Mucosa of rectum (tissue), 2 donors: ENCODE measurements around the gene FXYD5.

Experiments used
- H3K27ac ChIP-seq, 2 donors: one replicate each; pipeline ENCODE4 v1.7.0; 2013; ENCODE audit warnings: inconsistent platforms in 2 of 2, low read depth in 2 of 2, low read length in 2 of 2
- H3K27me3 ChIP-seq, 2 donors: one replicate each; pipeline ENCODE4 v1.7.0; 2013; ENCODE audit warnings: low read length in 2 of 2; ENCODE audit not compliant: control insufficient read depth in 2 of 2, insufficient read depth in 2 of 2
- H3K36me3 ChIP-seq, 2 donors: one replicate each; pipeline ENCODE4 v1.7.0; 2013; ENCODE audit warnings: low read length in 2 of 2; ENCODE audit not compliant: control insufficient read depth in 2 of 2, insufficient read depth in 2 of 2
- H3K4me1 ChIP-seq, 2 donors: one replicate each; pipeline ENCODE4 v1.7.0; 2013; ENCODE audit warnings: low read length in 2 of 2, mild to moderate bottlenecking in 1 of 2; ENCODE audit not compliant: control insufficient read depth in 2 of 2, insufficient read depth in 2 of 2
- H3K4me3 ChIP-seq, 2 donors: one replicate each; pipeline ENCODE4 v1.7.0; 2013; ENCODE audit warnings: low read length in 2 of 2
- H3K9ac ChIP-seq, 2 donors: one replicate each; pipeline ENCODE4 v1.7.0; 2013; ENCODE audit warnings: low read length in 2 of 2, low read depth in 1 of 2, mild to moderate bottlenecking in 1 of 2
- H3K9me3 ChIP-seq, 2 donors: one replicate each; pipeline ENCODE4 v1.7.0; 2013; ENCODE audit warnings: low read length in 2 of 2; ENCODE audit not compliant: control insufficient read depth in 2 of 2
- donor health status: healthy.
- donor health status: Normal muscosa, but diverticular disease.

FXYD5 gene

DNA sequence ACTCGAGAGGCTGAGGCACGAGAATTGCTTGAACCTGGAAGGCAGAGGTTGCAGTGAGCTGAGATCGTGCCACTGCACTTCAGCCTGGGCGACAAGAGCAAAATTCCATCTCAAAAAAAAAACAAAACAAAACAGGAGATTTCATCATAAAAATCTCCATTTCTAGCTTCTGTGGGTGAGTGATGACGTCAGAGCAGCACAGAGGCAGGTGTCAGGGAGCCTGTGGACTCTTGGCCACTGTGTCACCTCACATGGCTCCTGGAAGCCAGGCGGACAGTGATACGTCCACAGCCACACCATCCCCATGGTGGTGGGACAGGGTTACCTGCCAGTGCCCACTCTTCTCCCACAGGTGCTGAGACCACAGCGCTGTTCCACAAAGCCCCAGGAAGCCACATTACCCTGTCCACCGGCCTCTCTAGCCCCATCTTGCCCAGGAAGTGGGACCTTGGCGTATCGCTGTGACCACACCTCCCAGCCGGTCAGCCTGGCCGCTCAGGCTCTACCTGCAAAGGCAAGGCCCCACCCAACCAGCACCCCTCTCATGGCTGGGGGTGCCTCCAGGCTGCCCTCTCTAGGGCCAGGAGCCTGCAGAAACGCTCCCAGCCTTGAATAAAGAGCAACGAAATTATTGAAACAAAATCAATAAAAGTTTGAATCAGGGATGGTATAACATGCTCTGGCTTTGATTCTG lies 41.4 kb upstream of the FXYD5 start:
- Histone ChIP-seq H3K36me3 (peaks cover 0 to 4% of the 10 kb centered on the region in 2 donors), H3K4me1 (peaks cover 11 to 16% of the 10 kb centered on the region in 2 donors), H3K9me3 (no peaks in the 10 kb centered on the region), H3K27ac (no peak overlapping the region), H3K4me3 (no peak overlapping the region), H3K27me3 (no peaks in the 10 kb centered on the region), H3K9ac (no peak overlapping the region)

DNA sequence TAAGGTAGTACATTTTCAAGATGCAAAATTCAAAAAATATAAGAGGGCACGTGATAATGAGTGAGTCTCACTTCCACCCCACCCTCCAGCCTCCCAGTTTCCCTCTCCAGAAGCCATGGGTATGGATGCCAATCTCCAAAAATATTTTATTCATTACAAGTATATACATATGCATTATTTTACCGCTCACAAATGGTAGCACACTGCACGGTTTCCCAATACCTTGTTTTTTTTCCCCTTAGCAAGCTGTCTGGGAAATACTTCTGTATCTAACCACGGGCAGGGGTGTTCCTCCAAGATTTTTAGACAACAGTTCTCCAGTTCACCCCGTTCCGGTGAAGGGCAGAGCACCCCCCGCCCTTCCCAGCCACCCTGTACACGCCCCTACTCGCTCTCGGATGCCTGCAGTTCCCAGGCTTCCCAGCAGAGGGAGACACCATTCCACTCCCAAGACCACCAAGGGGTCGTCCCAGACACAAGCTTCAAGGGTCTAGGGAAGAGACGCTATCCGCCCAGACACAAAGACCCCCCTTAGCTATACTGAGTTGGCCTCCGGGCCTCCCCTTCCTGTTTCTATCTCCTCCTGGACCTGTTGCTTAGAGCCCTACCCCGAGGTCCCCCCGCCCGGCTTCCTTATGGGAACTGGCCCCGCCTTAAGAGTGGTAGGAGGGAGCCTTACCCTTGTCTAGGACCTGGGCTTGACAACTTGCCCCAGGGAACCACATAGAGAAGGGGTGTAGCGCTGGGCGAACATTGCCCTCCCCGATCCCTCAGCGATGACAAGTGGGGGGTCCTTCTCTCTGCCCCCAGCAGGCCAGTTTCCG lies 40.0 kb upstream of the FXYD5 start:
- Histone ChIP-seq H3K4me1 (peaks cover 15 to 18% of the 10 kb centered on the region in 2 donors), H3K9ac (peak overlapping the region; percentile 83 to 100), H3K27ac (peak overlapping the region; percentile 99 to 100), H3K9me3 (no peaks in the 10 kb centered on the region), H3K36me3 (peaks cover 5 to 13% of the 10 kb centered on the region in 2 donors), H3K27me3 (no peaks in the 10 kb centered on the region), H3K4me3 (peak overlapping the region; percentile 94 to 97)

DNA sequence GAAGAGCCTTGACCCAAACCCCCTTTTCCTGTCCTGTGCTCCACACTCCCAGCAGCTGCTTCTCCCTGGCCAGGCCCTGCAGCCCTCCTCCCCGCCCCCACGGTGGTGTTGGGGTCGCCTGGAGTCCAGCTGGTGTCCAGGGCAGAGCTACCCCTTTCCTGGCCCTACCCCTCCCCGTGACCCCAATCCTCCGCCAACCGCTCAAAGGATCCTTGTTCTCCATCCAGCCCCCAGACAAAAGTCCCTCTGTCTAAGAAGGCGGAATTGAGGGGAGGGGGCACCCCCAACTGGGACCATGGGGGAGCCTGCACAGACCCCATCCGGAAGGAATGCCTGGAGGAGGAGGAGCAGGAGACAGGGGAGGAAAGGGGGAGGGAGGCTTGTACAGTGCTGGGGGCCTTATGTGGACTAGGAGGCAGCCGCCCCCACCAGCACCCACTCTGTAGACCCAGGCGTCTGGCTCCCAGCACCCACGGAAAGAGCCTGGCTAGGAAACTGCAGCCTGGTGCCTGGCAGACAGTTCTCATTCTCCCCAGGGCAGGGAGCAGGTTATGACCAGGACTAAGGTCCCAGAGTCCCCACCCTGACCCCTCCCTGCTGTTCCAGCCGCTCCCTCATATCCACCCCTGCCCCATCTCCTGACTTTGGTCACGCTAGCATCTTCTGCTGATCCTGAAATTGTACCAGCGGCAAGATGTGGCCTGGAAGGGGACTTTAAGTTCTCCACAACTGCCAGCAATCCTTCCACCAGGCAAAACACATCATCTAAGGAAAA lies 39.2 kb upstream of the FXYD5 start, which contains the start of gene FXYD3:
FXYD3 (plus strand) TSS at position 647 of the 775 bp plus-strand sequence. CDS start 3,554 bp downstream, outside the sequence.
- Histone ChIP-seq H3K36me3 (peaks cover 5 to 13% of the 10 kb centered on the region in 2 donors), H3K4me1 (peaks cover 18% of the 10 kb centered on the region in 2 donors), H3K4me3 (peak within 1 kb of the TSS; percentile 94 to 97), H3K9ac (peak within 1 kb of the TSS; percentile 98 to 100), H3K9me3 (no peaks in the 10 kb centered on the region), H3K27me3 (no peaks in the 10 kb centered on the region), H3K27ac (peak within 1 kb of the TSS; percentile 99 to 100)

DNA sequence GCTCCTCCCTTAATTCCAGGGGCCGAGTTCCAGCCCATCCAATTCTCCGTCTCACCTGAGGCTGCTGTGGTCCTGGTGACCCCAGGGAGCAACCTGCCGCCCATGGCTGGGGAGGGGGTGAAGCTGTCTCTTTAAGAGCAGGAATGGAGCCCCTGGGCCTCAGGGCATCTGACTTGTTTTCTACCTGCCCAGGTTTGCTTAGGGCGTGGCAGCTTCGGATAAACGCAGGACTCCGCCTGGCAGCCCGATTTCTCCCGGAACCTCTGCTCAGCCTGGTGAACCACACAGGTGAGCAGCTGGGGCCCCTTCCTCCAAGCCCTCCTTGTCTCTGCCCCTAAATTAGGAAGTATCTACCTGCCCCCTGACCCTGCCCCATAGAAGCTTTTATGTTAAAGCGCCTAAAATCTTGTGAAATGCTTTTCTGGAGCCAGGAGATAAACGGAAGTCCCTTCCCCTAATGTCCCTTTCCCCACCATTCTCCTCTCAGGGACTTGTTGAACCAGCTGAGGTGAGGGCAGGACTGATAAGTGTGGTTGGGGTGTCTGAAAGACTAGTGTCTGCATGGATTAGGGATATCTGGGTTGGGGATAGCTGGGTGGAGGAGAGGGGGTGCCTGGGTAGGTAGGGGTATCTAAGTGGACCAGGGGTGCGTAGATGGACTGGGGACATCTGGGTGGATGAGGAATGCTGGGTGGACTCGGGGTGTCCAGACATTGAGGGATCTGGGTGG lies 38.3 kb upstream of the FXYD5 start:
- Histone ChIP-seq H3K9ac (peak overlapping the region; percentile 98 to 100), H3K9me3 (no peaks in the 10 kb centered on the region), H3K36me3 (peaks cover 10 to 22% of the 10 kb centered on the region in 2 donors), H3K27ac (peak overlapping the region; percentile 99 to 100), H3K4me1 (peaks cover 25 to 26% of the 10 kb centered on the region in 2 donors), H3K27me3 (no peaks in the 10 kb centered on the region), H3K4me3 (peak overlapping the region; percentile 94 to 97)

DNA sequence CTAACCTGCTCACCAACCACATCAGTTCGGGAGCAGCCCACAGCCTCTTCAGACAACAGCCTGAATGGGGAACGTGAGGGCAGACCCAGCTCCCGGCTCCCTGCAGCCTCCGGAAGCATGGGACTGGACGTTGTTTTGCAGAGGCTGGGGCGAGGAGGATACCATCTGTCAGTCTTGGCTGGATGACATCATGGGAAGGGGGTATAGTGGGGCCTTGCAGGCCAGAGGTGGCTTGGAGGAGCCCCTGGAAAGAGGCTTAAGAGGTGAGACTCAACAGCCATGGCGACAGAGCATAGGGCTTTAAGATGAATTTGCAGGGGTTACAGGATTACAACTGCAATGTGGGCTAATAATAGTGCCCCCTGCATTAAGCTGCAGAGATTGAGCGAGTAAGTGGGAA lies 37.4 kb upstream of the FXYD5 start:
- peak overlapping the region; percentile 94 to 97 for H3K4me3 ChIP-seq

DNA sequence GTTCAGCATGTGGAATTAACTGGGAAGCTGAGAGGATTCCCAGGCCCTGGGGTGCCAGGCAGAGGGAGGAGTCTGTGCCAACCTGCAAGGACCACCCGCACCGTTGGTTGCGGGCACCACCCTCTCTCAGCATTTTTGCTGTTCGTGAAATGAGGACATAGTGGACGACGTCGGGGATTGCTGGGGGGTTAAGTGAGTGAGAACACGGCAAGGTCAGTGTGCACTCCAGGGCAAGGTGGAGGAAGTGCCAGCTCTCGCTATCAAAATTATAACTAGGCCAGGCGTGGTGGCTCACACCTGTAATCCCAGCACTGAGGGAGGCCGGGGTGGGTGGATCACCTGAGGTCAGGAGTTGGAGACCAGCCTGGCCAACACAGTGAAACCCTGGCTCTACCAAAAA lies 36.7 kb upstream of the FXYD5 start:
- Histone ChIP-seq H3K4me3 (peak overlapping the region; percentile 94 to 97), H3K4me1 (peaks cover 35 to 41% of the 10 kb centered on the region in 2 donors), H3K36me3 (peaks cover 22 to 35% of the 10 kb centered on the region in 2 donors), H3K27ac (peak overlapping the region; percentile 99 to 100), H3K9ac (peak overlapping the region; percentile 98 to 100), H3K9me3 (no peaks in the 10 kb centered on the region), H3K27me3 (no peaks in the 10 kb centered on the region)

More for the DNA sequence above, 37.4 kb upstream of the FXYD5 start:
- Histone ChIP-seq H3K4me1 (peaks cover 31 to 35% of the 10 kb centered on the region in 2 donors), H3K27ac (peak overlapping the region; percentile 99 to 100), H3K36me3 (peaks cover 18 to 29% of the 10 kb centered on the region in 2 donors), H3K9me3 (no peaks in the 10 kb centered on the region), H3K27me3 (no peaks in the 10 kb centered on the region), H3K9ac (peak overlapping the region; percentile 98 to 100)

DNA sequence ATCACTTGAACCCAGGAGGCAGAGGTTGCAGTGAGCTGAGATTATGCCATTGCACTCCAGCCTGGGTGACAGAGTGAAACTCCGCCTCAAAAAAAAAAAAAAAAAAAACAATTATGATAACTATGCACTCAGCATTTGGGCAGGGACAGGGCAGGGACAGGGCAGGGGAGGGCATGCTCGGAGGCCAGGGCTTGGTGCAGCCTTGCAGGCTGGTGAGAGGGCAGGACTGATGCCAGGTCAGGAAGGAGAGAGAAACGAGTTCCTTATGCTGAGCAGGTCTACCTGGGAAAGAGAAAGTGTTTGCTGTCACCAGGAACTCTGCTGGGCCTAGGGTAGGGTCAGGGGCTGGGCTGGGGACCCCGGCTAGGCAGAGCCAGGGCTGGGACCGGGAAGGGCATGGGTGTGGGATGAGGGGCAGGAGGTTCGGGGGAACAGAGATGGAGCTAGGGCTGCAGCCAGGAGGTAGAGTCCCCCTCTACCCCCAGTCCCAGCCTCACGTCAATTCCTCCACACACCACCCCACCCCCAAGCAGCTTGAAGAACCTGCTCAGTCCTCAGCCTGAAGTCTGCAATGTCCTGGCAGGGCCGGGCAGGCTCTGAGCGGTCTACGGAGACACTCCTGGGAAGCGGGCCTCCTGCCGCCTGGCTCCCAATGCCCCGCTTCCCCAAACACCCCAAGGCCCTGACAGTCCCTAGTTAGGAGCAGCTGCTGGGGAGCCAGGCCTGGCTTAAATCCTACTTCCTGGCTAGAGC lies 36.1 kb upstream of the FXYD5 start:
- Histone ChIP-seq H3K9me3 (no peaks in the 10 kb centered on the region), H3K4me1 (peaks cover 36 to 47% of the 10 kb centered on the region in 2 donors), H3K27ac (peak overlapping the region; percentile 99 to 100), H3K9ac (peak overlapping the region; percentile 77 to 100), H3K4me3 (peak overlapping the region; percentile 94 to 97), H3K27me3 (no peaks in the 10 kb centered on the region), H3K36me3 (peaks cover 29 to 40% of the 10 kb centered on the region in 2 donors)

DNA sequence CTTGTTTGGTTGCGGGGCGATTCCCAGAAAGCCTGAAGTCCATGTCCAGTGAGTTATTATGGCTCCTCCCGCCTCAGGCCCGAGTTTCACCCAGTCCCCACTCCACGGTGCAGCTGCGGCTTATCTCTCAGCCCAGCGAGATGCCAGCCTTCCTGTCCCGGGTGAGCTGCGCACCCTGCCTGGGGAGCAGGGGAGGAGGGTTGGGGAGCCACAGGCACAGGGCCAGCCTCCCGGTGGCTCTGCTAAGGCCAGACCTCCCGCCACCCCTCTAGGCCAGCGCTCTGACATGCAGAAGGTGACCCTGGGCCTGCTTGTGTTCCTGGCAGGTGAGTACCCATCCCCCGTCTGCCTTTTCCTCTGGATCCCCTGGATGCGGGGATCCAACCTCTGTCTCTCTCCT lies 35.4 kb upstream of the FXYD5 start:
- peaks cover 31 to 46% of the 10 kb centered on the region in 2 donors for H3K36me3 ChIP-seq
- peak overlapping the region; percentile 99 to 100 for H3K27ac ChIP-seq
- peak overlapping the region; percentile 77 to 100 for H3K9ac ChIP-seq
- peak overlapping the region; percentile 94 to 97 for H3K4me3 ChIP-seq
- H3K9me3 ChIP-seq, result no peaks in the 10 kb centered on the region
- H3K27me3 ChIP-seq, result no peaks in the 10 kb centered on the region
- peaks cover 36 to 51% of the 10 kb centered on the region in 2 donors for H3K4me1 ChIP-seq
